Mucosa of gallbladder (tissue), 1 donor: ENCODE data around the gene CA9. TPM values are rescaled to one million over a fixed set of nuclear protein-coding genes. Genes with fewer than 3 reads are reported as not detected.

Experiments
- DNase-seq: peaks from one replicate; pipeline ENCODE4 v3.0.0-alpha.2; 2020; ENCODE audit warnings: low spot score
- total RNA-seq: library from RNA; stranded (reverse); gene quantifications from one replicate; pipeline ENCODE4 v1.2.1, GENCODE V29; 2021
- donor health status: DM: no; HTN: no; CAD: no.

Gene CA9
- total RNA-seq, 1 donor from 2014 or later: 777 TPM

DNA sequence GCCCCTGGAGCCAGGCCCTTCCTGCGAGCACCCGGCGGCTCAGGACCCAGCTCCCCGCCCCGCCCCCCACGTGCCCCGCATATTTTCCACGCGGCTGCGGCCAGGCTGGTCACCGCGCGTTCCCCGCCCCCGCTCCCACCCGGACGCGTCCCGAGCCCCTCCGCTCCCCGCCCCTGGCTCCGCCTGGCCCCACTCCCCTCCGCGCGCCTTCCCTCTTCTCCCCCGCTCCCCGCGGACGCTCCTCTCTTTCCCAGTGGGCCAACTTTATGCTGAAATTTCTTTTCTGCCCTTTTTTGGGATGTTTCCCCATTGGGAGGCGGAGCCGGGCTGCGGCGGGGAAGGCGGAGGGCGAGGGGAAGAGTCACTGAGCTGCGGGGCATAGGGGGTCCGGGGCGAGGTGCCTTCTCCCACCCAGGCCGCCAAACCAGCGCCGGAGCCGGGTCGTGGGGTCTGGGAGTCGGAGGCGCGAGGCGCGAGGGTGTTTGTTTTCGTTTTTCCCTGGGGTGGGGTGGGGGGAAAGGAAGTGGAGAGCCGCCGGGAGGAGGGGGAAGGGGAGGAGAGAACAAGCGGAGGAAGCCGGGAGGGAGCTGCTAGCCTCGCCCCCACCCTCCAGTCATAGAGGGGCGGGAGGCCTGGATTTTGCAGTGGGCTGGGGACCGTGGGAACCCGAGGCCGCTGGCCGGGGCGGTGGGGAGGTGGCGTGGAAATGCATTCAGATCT is 17.0 kb downstream of the CA9 start:
- DNase-seq: peak; percentile 76

DNA sequence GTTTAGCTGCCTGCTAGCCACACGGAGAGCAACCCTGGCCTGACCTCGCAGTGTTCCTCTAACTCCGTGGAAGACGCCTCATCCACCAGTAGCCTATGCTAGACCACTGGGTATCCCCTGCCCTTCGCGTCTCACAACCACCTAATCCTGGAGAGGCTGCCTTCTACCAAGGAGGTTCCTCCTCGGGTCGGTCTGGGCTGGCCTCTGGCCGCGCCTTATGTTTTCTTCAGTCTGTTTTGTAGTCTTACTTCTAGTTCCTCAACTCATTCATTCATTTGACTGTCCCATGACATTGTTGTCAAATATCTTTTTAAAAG is 17.6 kb downstream of the CA9 start:
- DNase-seq: no peak

DNA sequence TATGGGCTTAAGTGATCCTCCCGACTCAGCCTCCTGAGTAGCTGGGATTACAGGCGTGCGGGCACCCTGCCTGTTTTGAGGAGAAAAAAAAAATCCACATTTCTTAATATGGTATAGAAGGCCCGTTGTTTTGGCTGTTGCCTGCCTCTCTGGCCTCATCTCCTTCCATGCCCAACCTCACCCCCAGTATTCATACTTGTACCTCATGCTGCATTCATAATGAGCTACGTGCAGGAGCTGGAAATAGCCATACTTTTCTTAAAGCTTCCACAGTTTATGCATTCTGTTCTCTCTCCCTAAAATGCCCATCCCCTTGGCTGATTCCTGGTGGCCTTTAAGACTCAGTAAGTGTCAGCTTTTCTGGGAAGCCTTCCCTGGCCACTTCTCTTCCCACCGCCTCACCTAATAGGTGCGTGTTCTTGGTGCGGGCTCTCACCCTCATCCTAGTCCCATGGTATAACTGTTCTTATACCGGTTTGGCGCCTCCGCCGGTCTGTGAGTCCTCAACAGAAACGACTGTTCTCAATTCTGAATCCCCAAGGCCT is 18.1 kb downstream of the CA9 start:
- DNase-seq: no peak

GRCh38 chr9:35695943-35696401 is 22.2 kb downstream of the CA9 start:
- DNase-seq: peak; percentile 66

GRCh38 chr9:35696520-35697215 is 22.9 kb downstream of the CA9 start:
- peak; percentile 60 for DNase-seq

GRCh38 chr9:35697486-35697885 is 23.8 kb downstream of the CA9 start:
- no peak for DNase-seq

DNA sequence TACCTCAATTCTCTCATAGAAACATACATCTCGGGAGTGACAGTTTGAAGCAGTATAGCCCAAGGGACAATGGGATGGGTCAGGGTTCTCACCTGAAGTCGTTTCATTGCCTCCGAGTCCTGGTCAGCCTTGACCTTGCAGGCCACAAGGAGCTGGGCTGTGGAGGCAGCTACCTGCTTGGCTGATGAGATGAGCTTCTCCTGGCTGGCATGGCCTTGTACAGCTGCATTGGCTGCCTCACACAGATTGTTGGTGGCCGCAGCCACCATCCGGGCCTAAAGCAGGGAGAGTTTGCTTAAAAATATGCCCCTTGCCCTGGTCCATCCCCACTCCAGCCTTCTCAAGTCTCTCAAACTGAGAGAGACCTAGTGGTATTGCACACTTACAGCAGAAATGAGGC is 24.5 kb downstream of the CA9 start:
- DNase-seq: no peak

GRCh38 chr9:35700031-35700430 is 26.3 kb downstream of the CA9 start:
- no peak for DNase-seq

DNA sequence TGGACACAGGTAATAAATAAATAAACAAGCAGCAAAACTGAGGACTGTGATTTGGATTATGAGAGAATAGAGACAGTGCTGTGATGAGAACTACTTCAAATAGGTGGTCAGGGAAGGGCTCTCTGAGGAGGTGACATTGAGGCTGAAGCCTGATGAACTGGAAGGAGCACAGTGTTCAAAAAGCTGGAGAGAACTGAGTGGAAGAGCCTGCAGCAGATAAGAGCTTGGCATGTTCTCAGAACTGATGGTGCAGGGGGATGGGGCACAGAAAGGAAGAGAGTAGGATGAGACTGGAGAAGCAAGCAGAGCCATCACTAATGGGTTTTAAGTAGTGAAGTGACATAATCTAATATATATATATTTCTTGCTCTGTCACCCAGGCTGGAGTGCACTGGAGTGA is 27.2 kb downstream of the CA9 start:
- DNase-seq: no peak

- DNase-seq: no peak
These were observed 29.0 kb downstream of the CA9 start for GRCh38 chr9:35702696-35703095.

DNA sequence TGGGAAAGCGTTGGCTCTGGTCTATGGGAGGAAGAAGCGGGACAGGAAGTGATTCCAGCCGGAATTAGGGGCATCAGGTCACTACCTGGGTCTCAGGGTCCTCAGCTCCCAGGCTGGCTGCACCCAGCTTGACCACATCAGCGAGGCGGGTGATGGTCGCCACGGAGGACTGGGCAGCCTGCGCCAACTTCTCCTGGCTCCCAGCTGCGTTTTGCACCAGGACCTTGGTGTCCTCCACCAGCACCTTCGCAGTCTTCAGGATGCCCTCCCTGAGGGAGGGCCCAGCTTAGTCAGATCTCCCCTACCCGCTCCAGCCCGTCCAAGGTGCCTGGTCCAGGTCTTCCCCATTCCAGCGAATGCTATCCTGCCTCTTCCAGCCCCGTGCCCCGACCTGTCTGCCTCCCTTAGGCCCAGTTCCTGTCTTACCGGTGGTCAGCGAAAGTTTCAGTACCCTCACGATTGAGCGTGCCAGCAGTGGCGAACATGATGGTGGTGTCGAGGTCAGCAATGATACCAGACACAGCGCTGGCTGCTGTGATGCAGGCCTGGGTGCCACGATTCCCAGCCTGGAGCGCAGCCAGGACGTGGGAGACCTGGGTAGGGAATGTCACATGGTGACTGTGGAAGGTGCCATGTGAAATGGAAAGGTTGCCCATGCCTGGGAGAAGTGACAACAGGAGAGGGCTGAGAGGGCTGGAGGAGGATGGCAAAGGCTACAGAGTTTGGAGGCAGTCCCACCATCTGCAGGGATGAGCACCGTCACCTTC is 30.4 kb downstream of the CA9 start:
- no peak for DNase-seq

DNA sequence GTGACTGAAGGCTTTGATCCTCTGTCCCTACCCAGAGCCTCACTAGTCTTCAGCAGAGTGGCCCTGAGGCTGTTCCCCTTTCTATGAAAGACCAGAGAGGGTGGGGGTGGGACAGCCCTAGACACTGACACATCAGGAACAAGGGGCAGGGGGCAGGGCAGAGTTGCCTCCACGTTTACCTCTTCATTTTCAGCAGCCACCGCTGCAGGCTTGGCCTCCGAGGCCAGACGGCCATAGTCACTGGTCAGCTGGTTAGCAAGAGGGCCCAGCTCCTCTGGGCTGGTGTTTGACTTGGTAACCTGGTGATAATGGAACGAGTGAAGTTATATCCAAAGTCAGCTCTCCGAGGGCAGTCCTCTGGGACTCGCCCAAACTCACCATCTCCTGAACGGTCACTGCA is 31.6 kb downstream of the CA9 start:
- no peak for DNase-seq

- no peak for DNase-seq
These were observed 32.2 kb downstream of the CA9 start for GRCh38 chr9:35705836-35706430.

DNA sequence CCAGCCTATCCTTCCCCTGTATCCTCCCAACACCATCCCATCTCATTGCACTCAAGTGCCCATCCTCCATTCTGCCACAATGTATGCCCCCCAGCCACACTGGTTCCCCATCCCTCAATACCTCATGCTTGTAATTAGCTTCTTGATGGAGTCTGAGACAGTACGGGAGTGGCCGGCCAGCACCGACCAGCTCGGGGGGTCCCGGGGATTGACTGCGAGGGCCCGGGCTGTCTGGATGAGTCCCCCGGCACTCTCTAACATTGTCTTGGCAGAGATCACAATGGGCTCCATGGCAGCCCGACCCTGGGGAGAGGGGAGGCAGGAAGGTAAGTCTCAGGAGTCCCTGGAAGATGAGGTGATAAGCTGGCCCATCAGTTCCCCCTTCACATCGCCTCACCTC is 33.2 kb downstream of the CA9 start:
- no peak for DNase-seq

DNA sequence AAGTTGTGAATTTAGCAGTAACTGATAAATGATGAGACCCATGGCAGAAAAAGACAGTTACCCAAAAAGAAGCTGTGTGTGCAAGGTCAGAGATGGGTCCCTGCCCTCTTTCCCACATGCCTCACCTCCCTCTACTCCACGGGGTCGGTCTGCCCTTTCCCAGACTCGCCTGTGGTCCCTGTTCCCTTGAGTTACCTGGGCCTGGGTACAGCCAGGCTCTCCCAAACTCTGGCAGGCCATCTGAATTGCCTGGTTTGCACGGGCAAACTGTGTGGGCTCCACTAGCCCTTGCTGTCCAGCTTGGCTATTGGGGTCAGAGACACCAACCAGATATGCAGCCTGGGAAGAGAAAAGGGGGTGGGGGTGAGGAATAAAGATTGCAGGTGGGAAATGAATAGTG is 34.4 kb downstream of the CA9 start:
- DNase-seq: no peak

DNA sequence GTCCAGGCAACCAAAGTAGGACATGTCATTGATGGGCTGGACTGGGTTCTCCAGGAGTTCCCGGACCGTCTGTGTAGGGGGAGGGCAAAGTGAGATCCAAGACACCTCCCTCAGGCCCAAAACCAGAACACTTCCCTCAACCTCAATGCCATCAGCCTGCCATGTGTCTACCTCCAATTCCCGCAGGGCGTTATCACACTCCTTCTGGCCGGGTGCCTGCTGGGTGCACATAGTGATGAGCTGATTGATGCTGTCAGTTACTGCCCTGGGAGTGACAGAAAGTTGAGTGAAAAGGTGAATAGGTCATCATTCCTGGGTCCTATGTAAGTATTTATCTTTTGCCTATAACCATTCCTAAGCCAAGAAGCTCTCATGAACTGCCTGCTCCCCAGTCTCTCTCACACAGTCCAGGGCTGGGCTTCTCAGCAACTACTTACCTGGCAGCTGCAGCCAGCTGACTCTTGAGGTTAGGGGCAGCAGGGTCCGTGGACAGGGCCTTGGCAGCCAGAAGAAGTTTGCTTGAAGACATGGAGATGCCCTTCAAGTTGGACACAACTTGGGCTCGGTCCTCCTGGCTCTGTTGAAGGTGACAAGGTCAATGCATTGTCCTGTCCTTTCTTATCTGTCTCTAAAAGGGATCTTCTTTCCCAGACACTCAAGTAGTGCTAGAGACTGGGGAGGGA is 37.2 kb downstream of the CA9 start:
- no peak for DNase-seq

GRCh38 chr9:35711501-35712428 is 38.0 kb downstream of the CA9 start:
- no peak for DNase-seq

- no peak for DNase-seq
These were observed 39.2 kb downstream of the CA9 start for GRCh38 chr9:35712762-35713400.

GRCh38 chr9:35713578-35713977 is 39.9 kb downstream of the CA9 start:
- DNase-seq: no peak

DNA sequence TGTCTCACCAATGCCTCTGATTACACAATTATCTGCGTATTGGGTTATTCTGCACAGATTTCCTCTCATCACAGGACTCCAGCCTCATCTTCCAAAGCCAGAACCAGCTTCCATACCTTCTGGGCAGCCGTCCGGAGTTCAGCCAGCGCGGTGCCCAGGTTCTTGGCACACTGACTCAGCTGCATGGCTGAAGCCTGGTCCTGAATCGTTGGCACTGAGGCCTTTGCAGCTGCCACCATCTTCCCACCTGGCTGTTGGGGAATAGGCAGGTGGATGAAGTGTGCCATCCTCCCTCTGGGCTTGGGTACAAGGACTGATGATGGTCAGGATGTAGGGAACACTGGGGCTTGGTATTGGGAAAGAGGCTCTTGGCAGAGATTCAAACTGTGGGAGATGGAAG is 40.4 kb downstream of the CA9 start:
- no peak for DNase-seq
